Jurkat, Clone E6-1 (cell line): ENCODE measurements around the gene SPAG16.

Experiments
- DNase-seq: peaks from one replicate; pipeline ENCODE4 v3.0.0-alpha.2; 2011; ENCODE audit warnings: low read depth, low spot score
- H3K4me3 ChIP-seq: 2 replicates; pipeline ENCODE4 v1.5.1; 2011; ENCODE audit warnings: mild to moderate bottlenecking, low read length, control low read depth, moderate library complexity

SPAG16 gene

GRCh38 chr2:214255046-214255445, 970.8 kb downstream of the SPAG16 start:
- no peak overlapping the region for H3K4me3 ChIP-seq
- DNase-seq: no peak

GRCh38 chr2:214261683-214262082, 977.4 kb downstream of the SPAG16 start:
- no peak overlapping the region for H3K4me3 ChIP-seq
- DNase-seq: no peak

GRCh38 chr2:214264171-214264570, 979.9 kb downstream of the SPAG16 start:
- no peak for DNase-seq
- no peak overlapping the region for H3K4me3 ChIP-seq

- no peak for DNase-seq
- no peak overlapping the region for H3K4me3 ChIP-seq
Observed at GRCh38 chr2:214265991-214266489, 981.8 kb downstream of the SPAG16 start.

GRCh38 chr2:214277880-214278279, 993.6 kb downstream of the SPAG16 start:
- DNase-seq: no peak
- H3K4me3 ChIP-seq: no peak overlapping the region

GRCh38 chr2:214286011-214286410, 1001.7 kb downstream of the SPAG16 start:
- DNase-seq: no peak

GRCh38 chr2:214293593-214293992, 1009.3 kb downstream of the SPAG16 start:
- no peak overlapping the region for H3K4me3 ChIP-seq
- no peak for DNase-seq

More at GRCh38 chr2:214286011-214286410, 1001.7 kb downstream of the SPAG16 start:
- no peak overlapping the region for H3K4me3 ChIP-seq

- no peak overlapping the region for H3K4me3 ChIP-seq
- no peak for DNase-seq
Observed at GRCh38 chr2:214294426-214294825, 1010.2 kb downstream of the SPAG16 start.

- DNase-seq: no peak
- H3K4me3 ChIP-seq: no peak overlapping the region
Observed at GRCh38 chr2:214297423-214297822, 1013.2 kb downstream of the SPAG16 start.

- no peak for DNase-seq
- no peak overlapping the region for H3K4me3 ChIP-seq
Observed at GRCh38 chr2:214310319-214310718, 1026.1 kb downstream of the SPAG16 start.

- no peak overlapping the region for H3K4me3 ChIP-seq
- no peak for DNase-seq
Observed at GRCh38 chr2:214311031-214311533, 1026.8 kb downstream of the SPAG16 start.

- DNase-seq: no peak
- H3K4me3 ChIP-seq: no peak overlapping the region
Observed at GRCh38 chr2:214311931-214312749, 1027.9 kb downstream of the SPAG16 start.

GRCh38 chr2:214315324-214315723, 1031.1 kb downstream of the SPAG16 start:
- DNase-seq: no peak

GRCh38 chr2:214320211-214320610, 1035.9 kb downstream of the SPAG16 start:
- DNase-seq: no peak
- H3K4me3 ChIP-seq: no peak overlapping the region

More at GRCh38 chr2:214315324-214315723, 1031.1 kb downstream of the SPAG16 start:
- H3K4me3 ChIP-seq: no peak overlapping the region

- no peak for DNase-seq
- no peak overlapping the region for H3K4me3 ChIP-seq
Observed at GRCh38 chr2:214322662-214323061, 1038.4 kb downstream of the SPAG16 start.

GRCh38 chr2:214325404-214325803, 1041.1 kb downstream of the SPAG16 start:
- DNase-seq: no peak
- no peak overlapping the region for H3K4me3 ChIP-seq

- H3K4me3 ChIP-seq: no peak overlapping the region
- no peak for DNase-seq
Observed at GRCh38 chr2:214328941-214329340, 1044.7 kb downstream of the SPAG16 start.

GRCh38 chr2:214341646-214342045, 1057.4 kb downstream of the SPAG16 start:
- DNase-seq: no peak
- no peak overlapping the region for H3K4me3 ChIP-seq

- H3K4me3 ChIP-seq: no peak overlapping the region
- no peak for DNase-seq
Observed at GRCh38 chr2:214358506-214358905, 1074.2 kb downstream of the SPAG16 start.

GRCh38 chr2:214361116-214361515, 1076.9 kb downstream of the SPAG16 start:
- no peak for DNase-seq
- no peak overlapping the region for H3K4me3 ChIP-seq

- no peak overlapping the region for H3K4me3 ChIP-seq
- no peak for DNase-seq
Observed at GRCh38 chr2:214365549-214365948, 1081.3 kb downstream of the SPAG16 start.
